Activated CD8-positive, alpha-beta memory T cell treated with anti-CD3 and anti-CD28 coated beads for 4 hours (primary cell): Measurements from ENCODE around the gene GZMA.
A peak's percentile ranks its signal among the peaks of the same experiment; 100 is the strongest.

Source experiments
- DNase-seq, 2 donors: peaks; one replicate each; pipeline ENCODE4 v3.0.0-alpha.2; 2020; ENCODE audit warnings: low read depth in 2 of 2

The GZMA gene

DNA sequence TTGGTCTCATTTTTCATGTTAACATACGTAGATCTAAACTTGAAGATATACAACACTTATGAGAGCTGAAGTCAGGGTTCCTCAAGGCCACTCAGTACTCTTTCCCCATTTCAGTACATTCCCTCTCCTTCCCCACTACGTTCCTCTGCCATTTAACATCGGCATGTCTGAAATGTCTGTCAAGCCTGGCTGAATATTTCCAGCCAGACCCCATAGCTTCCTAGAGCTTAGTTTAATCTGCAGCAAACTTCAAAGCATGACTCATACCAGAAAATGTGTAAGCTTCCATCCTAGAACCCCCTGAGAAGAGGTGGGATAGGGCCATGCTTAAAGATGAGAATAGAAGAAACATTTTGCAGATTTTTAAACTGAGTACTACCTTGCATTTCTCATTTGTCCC is 6.2 kb downstream of the GZMA start:
- no peak for DNase-seq

GRCh38 chr5:55110217-55110616 is 7.8 kb downstream of the GZMA start:
- DNase-seq = no peak

- no peak for DNase-seq
Measured at GRCh38 chr5:55113327-55113726, 10.9 kb downstream of the GZMA start.

- DNase-seq = no peak
Measured at GRCh38 chr5:55114061-55114460, 11.6 kb downstream of the GZMA start.

- no peak for DNase-seq
Measured at GRCh38 chr5:55123365-55123764, 20.9 kb downstream of the GZMA start.

DNA sequence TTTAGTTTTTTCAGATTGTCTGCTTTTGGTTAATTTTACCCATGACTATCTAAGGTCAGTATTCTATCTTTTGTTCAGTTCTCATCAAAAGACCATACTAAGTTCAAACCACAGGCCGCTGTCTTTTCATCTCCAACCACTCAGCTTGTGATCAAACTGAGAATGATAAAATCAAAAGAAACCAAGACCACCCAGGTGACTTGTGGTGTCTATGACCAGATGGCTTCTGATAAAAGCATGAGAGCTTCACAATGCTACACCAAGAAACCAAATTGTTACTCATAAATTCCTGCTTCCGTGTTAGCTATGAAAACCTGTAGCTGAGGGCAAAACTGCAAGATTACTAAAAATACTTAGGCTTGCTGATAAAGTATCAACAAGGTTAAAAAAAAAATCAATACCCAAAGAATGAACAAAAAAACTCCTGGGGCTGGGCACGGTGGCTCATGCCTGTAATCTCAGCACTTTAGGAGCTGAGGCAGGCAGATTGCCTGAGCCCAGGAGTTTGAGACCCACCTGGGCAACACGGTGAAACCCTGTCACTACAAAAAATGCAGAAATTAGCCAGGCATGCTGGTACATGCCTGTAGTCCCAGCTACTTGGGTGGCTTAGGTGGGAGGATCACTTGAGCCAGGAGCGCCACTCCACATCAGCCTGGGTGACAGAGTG is 31.7 kb downstream of the GZMA start:
- DNase-seq = no peak

GRCh38 chr5:55136521-55136920 is 34.1 kb downstream of the GZMA start:
- no peak for DNase-seq

- DNase-seq = no peak
Measured at GRCh38 chr5:55140908-55141665, 38.6 kb downstream of the GZMA start.

DNA sequence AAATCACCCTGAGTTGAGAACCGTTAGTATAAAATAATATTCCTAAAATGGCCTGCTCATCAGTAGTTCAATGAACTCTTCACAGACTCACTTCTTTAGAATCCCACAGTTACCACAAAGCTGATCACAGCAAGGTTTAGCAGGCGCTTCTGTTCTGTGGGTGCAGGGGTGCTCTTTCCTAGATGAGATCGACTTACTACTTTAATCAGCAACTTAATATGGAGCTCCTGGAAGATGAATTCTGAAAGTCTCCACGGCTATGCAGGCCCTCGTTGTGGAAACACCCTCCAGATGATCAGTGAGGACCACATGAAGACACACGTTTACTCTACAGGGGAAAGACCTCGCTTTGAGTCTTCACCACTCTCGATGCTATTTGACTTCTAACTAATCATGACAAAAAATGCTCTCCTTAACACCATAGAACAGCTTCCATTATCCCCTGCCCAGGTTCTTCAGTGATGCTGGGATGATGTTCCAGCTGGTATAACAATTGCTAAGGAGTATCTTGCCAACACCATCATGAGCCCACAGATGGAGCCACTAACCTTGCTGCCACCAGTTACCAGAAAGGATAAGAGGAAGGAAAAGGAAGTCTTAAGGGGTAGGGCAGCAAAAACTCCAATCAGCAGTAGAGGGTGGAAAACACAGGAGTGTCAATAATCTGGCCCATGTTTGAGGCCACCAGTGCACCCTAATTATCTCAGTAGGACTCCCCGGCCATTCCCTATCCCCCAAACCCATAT is 39.7 kb downstream of the GZMA start:
- DNase-seq = no peak

DNA sequence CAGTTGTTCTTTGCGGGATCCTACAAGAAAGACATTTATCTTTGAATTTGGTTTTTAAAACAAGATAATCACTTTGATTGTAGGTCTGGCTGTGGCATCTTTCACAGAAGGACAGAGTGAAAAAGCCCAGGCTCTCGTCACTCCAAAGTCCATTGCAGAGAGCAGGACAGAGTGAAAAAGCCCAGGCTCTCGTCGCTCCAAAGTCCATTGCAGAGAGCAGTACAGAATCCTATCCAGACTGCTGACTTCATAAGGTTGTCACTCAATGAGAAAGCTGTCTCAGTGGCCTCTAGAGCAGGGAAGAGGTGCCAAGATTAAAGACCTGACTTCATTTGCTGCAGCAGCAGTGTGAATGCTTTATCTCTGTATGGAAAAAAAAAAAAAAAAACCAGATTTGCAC is 41.2 kb downstream of the GZMA start:
- no peak for DNase-seq

- no peak for DNase-seq
Measured at GRCh38 chr5:55146080-55146479, 43.6 kb downstream of the GZMA start.

- peak; percentile 64 for DNase-seq
Measured at GRCh38 chr5:55146543-55147151, 44.2 kb downstream of the GZMA start.

GRCh38 chr5:55149308-55149795 is 46.9 kb downstream of the GZMA start:
- no peak for DNase-seq

GRCh38 chr5:55151923-55152842 is 49.7 kb downstream of the GZMA start:
- DNase-seq = no peak

GRCh38 chr5:55154873-55155272 is 52.4 kb downstream of the GZMA start:
- DNase-seq = no peak
